GDM1 (cell line): ENCODE results near the gene BID.

ENCODE experiments used
- DNase-seq: peaks from one replicate; lab custom pipeline; 2025; lab: John Stamatoyannopoulos, UW

The BID gene

GRCh38 chr22:17774206-17774925 is at the start of gene BID:
BID (minus strand) TSS chr22:17774469; CDS start chr22:17750116, 24,353 bp downstream.
- peak; percentile 49 for DNase-seq

DNA sequence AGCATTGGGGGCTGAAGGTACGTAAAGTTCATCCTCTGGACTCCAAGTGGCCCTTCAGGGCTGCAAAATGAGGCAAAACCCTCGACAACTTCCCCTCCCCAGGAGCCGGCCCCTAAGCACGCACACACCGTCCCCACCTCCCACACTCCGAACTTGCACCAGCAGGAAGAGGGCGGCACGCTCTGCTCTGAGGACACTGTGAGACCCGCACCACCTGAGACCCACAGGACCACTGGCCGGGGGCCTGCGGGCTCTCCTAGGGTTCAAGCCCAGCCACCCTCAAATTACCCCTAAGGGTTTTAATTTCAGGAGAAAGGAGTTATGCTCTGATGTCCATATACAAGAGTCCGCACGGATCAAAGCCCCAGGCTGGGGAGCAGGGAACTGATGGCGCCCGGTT is 49.7 kb upstream of the BID start:
- no peak for DNase-seq

GRCh38 chr22:17823226-17823625 is 49.0 kb upstream of the BID start:
- no peak for DNase-seq

DNA sequence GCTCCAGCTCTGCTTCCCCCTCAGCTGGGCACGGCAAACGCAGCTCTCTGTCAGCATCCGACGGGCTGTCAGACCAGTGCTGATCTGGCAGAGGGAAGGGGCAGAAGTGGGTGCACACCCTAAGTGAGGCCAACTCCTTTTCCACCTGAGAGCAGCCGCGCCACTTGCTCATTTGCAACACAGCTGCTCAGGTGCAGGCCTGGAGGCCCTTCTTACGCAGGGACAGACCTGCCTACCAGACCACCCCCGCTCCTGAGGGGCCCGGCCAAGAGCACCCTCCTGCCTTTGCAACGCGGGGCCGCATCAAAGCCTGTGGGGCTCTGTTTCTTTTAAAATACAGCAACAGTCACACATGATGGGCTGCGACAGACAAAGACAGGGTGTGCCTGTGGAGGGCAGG is 47.8 kb upstream of the BID start:
- no peak for DNase-seq

- no peak for DNase-seq
Measured at GRCh38 chr22:17820879-17821439, 46.7 kb upstream of the BID start.

GRCh38 chr22:17818649-17819048 is 44.4 kb upstream of the BID start:
- DNase-seq = no peak

- no peak for DNase-seq
Measured at GRCh38 chr22:17818180-17818579, 43.9 kb upstream of the BID start.

DNA sequence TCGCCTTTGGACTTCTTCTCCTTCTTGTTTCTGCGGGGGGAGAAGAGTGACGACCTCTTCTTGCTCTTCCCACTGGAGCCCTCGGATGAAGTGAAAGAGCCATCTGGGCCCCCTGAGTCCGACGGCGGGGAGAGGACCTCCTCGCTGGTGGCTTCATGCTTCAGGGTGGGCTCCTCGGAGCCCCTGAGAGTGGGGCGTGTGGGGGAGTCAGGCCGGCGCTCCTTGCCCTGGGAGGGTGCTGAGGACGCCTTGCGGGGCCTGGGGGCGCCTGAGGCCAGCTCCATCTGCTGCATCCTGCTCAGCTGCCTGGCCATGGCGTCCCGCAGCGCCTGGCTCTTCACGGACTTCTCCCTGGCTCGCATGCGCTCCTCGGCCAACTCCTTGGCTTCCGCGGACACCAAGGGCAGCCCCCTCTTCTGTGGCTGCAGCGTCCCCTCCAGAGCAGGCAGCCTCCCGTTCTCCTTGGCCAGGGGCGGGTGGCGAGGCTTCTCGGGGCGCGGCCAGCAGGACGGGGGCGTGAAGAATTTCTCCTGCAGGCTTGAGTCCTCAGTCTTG is 43.3 kb upstream of the BID start:
- no peak for DNase-seq

GRCh38 chr22:17817079-17817478 is 42.8 kb upstream of the BID start:
- no peak for DNase-seq

DNA sequence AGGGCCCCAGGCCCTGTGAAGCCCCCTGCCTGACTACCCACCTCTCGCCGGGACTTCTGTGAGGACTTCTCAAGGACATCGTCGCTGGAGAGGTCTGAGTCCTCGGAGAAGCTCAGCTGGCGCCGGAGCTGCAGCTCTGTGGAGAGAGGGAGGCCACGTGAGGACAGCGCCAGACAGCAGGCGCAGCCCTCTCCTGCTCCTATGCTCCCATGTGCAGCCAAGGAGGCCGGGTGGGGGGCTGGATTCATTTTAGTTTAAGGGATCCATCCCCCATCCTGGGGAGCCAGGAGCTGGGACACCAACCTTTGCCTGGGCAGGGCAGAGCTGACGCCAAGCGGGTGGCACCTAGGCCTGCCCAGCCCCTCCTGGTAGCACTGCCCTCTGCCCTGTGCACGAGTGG is 42.4 kb upstream of the BID start:
- no peak for DNase-seq

DNA sequence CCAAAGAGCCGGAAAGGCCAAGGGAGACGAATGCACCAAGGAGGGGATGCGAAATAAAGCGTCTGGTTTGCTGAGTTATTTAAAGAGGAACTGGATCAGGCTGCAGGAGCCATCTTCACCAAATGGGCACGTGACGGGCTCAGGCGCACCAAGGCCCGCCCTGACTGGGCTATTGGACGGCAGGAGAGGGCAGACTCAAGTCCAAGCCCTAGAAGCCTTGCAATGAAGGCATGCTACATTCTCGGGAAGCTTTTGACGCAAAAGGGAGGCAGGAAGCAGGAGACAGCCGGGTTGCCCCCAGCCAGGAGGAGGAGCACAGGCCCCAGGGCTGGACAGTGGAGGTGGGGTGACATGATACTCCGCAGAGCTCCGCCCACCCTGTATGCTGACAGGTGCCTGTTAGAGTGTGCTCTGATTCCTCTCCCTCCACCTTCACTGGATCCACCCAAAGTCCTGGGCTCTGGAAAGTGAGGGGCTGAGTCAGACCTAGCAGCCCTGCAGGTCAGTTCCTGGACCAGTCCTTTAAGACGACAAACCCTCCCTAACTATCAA is 41.5 kb upstream of the BID start:
- DNase-seq = no peak

GRCh38 chr22:17814830-17815229 is 40.6 kb upstream of the BID start:
- no peak for DNase-seq

DNA sequence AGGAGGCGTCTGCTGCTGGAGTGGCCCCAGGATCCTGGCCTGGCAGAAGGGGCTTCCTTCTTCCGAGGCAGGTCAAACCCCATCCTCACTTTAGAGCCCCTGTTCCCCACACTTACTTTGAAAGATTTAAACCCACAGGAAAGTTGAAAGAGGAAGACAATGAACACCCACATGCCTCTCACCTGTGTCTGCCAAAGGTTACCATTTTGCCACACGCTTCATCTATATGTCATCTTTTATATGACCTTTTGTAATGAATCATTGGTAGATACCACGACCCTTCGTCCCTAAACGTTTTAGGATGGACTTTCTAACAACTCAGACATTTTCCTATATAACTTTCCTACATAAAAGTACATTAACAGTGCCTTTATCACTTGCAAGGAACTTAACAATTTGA is 39.8 kb upstream of the BID start:
- DNase-seq = no peak

DNA sequence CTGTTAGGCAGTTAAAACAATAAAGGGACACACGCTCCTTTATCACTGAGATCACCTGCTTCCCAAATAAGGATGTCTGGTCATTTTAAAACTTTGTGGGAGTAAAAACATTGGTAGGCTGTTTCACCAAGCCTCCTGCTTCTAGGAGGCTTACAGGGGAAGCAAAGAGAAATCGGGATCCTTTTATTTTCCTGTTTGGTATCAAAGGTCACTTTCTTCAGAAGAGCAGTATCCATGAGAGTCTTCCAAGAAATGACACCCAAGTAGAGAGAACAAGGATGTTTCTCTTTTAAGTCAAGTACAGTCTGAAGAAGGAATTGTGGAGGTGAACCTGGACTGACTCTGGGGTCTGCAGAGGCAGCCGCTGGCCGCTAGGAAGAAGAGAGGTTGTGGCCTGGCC is 36.9 kb upstream of the BID start:
- DNase-seq = no peak

- DNase-seq = no peak
Measured at GRCh38 chr22:17810570-17811116, 36.4 kb upstream of the BID start.

DNA sequence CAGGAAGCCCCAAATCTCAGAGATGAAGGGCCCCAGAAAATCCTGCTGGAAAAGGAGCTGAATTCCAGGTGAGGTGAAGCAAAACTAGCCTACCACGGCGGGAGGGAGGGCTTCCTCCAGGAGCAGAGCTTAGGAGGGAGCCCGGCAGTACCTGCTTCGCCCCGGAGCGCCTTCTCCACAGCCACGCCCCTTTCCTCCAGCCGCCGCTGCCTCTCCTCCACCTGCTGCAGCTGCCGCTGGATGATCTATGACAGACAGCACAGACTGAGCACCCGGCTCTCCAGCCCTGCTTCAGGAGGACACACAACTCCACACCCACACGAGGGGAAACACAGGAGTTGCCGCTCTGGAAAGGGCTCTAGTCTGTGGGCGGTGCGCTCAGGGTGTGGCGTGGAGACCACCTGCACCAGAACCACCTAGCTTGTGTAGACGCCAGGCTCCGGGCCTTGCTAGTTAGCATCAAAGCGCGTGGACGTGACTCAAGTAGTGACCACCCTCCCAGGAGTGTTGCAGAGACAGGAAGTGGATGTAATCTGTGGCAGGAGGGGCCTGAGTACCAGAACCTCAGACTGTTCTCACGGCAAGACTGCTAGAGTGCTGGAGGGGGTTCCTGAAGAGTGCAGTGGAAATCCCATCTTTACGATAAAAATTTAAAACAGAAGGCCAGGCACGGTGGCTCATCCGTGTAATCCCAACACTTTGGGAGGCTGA is 34.6 kb upstream of the BID start:
- DNase-seq = no peak

DNA sequence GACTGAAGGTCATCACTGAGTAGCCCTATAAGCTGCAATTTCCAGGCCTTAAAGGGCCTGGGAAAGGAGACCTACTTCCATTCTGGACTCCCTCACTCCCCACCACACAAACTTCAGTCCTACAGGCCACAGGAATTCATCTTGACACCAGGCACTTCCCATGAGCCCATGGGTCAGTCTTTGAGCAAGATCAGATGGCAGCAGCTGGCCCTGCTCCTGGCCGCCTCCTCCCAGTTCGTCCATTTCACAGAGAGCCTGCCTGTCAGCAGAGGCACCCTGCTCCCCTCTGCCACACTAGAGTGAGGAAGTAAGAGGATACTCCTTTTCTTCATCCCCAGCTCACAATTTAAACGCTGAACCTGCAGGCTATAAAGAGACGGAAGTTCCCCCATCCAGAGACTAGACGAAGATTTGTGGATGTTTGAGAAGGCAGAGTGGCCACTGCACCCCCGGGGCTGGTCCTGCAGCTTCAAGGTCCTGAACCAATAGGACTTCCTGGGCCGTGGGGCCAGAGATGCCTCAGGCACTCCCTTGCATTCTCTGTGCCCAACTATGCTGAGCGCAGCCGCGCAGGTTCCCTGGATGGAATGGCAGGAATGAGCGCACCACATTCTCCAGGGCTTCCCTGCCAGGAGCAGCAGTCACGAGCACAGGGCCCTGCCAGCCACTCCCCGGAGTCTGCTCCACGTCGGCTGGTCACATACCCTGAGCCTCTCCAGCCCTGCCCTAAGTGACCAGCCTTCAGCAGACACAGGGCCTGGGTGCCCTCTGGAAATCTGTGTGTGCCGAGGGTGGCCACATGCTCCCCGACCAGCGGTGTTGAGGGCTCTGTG is 33.5 kb upstream of the BID start:
- no peak for DNase-seq

- DNase-seq = no peak
Measured at GRCh38 chr22:17807086-17807485, 32.8 kb upstream of the BID start.

DNA sequence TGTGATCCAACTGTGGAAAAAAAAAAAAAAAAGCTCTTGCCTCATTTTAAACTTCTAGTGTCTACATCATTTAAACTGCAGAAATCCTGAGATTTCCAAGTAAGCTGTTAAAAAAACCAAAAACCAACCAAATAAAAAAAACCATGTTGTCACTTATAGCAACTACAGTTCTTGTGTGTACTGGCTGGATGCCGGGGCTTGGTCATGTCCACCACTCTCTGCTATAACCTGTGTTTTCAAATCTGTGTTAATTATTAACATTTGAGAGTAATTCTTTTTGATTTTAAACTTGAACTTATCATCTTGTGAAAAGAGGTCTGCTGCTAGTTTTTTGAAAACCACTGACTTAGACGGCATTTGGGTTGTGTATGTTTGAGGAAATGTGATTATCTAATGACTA is 32.2 kb upstream of the BID start:
- DNase-seq = no peak

GRCh38 chr22:17804331-17805080 is 30.2 kb upstream of the BID start:
- no peak for DNase-seq
